HEK293 (cell line): Measurements from ENCODE around the gene SEC14L6.

ENCODE experiments used
- CTCF ChIA-PET: fragments of 350-600 bp; formaldehyde crosslinking; extraction: SDS; loops from one replicate; lab custom pipeline; 2021; ENCODE audit warnings: antibody characterized with exemption; lab: Yijun Ruan, JAX
- POLR2A ChIA-PET: fragments of 300-600 bp; formaldehyde crosslinking; extraction: SDS; loops from one replicate; lab custom pipeline; 2020; ENCODE audit warnings: antibody characterized with exemption, inconsistent platforms; lab: Yijun Ruan, JAX
- H3K27ac ChIP-seq: fragments of 200-500 bp; sonication (Bioruptor generic); 2 replicates; pipeline ENCODE4 v1.5.1; 2014; ENCODE audit warnings: low read depth, low read length, control low read depth, inconsistent platforms; ENCODE audit errors: extremely low read depth
- H3K36me3 ChIP-seq, 2 experiments: fragments of 200-500 bp in 1 of 2; sonication (Bioruptor generic) in 1 of 2; 1 replicate in 1 of 2; 2 replicates in 1 of 2; pipeline ENCODE4 v1.5.1; 2014 to 2017; ENCODE audit warnings: inconsistent platforms in 2 of 2, low read length in 2 of 2; ENCODE audit not compliant: control insufficient read depth in 2 of 2, insufficient read depth in 1 of 2
- H3K4me1 ChIP-seq: fragments of 200-500 bp; sonication (Bioruptor generic); 2 replicates; pipeline ENCODE4 v1.5.1; 2014; ENCODE audit warnings: mild to moderate bottlenecking, low read length, inconsistent platforms; ENCODE audit not compliant: control insufficient read depth, insufficient read depth
- H3K4me3 ChIP-seq: 2 replicates; pipeline ENCODE4 v1.5.1; 2011; ENCODE audit warnings: low read depth, mild to moderate bottlenecking, control low read depth, low read length, moderate library complexity
- H3K9me3 ChIP-seq: fragments of 200-500 bp; sonication (Bioruptor generic); 2 replicates; pipeline ENCODE4 v1.5.1; 2014; ENCODE audit warnings: low read depth, low read length, inconsistent platforms; ENCODE audit not compliant: control insufficient read depth, insufficient read depth
- ATF2 ChIP-seq: fragments of 450-650 bp; formaldehyde crosslinking; IDR thresholded peaks from 2 replicates; pipeline ENCODE4 v1.5.1; 2016; ENCODE audit warnings: missing biosample characterization, missing genetic modification characterization, low read depth
- BCL11A ChIP-seq: fragments of 450-650 bp; formaldehyde crosslinking; IDR thresholded peaks from 2 replicates; pipeline ENCODE4 v1.5.1; 2016; ENCODE audit warnings: low read depth, missing biosample characterization, missing genetic modification characterization
- GLI2 ChIP-seq: fragments of 450-650 bp; formaldehyde crosslinking; IDR thresholded peaks from 2 replicates; pipeline ENCODE4; 2017; ENCODE audit warnings: missing biosample characterization, missing genetic modification characterization, low read depth, borderline replicate concordance
- GLI4 ChIP-seq: fragments of 450-650 bp; formaldehyde crosslinking; IDR thresholded peaks from 2 replicates; pipeline ENCODE4 v1.5.1; 2016; ENCODE audit warnings: missing biosample characterization, missing genetic modification characterization
- PBX3 ChIP-seq: sonication (generic); formaldehyde crosslinking; IDR thresholded peaks from 2 replicates; pipeline ENCODE4 v1.8.1; 2022; ENCODE audit warnings: mild to moderate bottlenecking, moderate library complexity, missing genetic modification reagents
- PRDM2 ChIP-seq: fragments of 450-650 bp; formaldehyde crosslinking; IDR thresholded peaks from 2 replicates; pipeline ENCODE4 v1.5.1; 2016; ENCODE audit warnings: missing biosample characterization, missing genetic modification characterization, borderline replicate concordance
- YY2 ChIP-seq: fragments of 450-650 bp; formaldehyde crosslinking; IDR thresholded peaks from 2 replicates; pipeline ENCODE4 v1.5.1; 2016; ENCODE audit warnings: missing biosample characterization, missing genetic modification characterization
- ZBTB20 ChIP-seq: fragments of 450-650 bp; formaldehyde crosslinking; IDR thresholded peaks from 2 replicates; pipeline ENCODE4 v1.5.1; 2016; ENCODE audit warnings: missing biosample characterization, missing genetic modification characterization
- ZNF112 ChIP-seq: fragments of 450-650 bp; formaldehyde crosslinking; IDR thresholded peaks from 2 replicates; pipeline ENCODE4 v1.5.0; 2017; ENCODE audit warnings: missing biosample characterization, missing genetic modification characterization
- ZNF132 ChIP-seq: fragments of 450-650 bp; formaldehyde crosslinking; IDR thresholded peaks from 2 replicates; pipeline ENCODE4 v1.5.1; 2017; ENCODE audit warnings: missing biosample characterization, missing genetic modification characterization, borderline replicate concordance
- ZNF280D ChIP-seq: fragments of 450-650 bp; formaldehyde crosslinking; IDR thresholded peaks from 2 replicates; pipeline ENCODE4 v1.5.1; 2016; ENCODE audit warnings: missing biosample characterization, missing genetic modification characterization
- ZNF433 ChIP-seq: fragments of 450-650 bp; formaldehyde crosslinking; IDR thresholded peaks from 2 replicates; pipeline ENCODE4 v1.5.1; 2016; ENCODE audit warnings: missing biosample characterization, missing genetic modification characterization, low read depth
- ZNF488 ChIP-seq: fragments of 450-650 bp; formaldehyde crosslinking; IDR thresholded peaks from 2 replicates; pipeline ENCODE4 v1.5.1; 2016; ENCODE audit warnings: missing biosample characterization, missing genetic modification characterization
- ZNF501 ChIP-seq: fragments of 450-650 bp; formaldehyde crosslinking; IDR thresholded peaks from 2 replicates; pipeline ENCODE4 v1.5.1; 2016; ENCODE audit warnings: missing biosample characterization, missing genetic modification characterization
- ZNF510 ChIP-seq: fragments of 450-650 bp; formaldehyde crosslinking; IDR thresholded peaks from 2 replicates; pipeline ENCODE4 v1.5.1; 2018; ENCODE audit warnings: mild to moderate bottlenecking, missing genetic modification characterization, missing biosample characterization; ENCODE audit not compliant: insufficient replicate concordance
- ZNF549 ChIP-seq: fragments of 450-650 bp; IDR thresholded peaks from 2 replicates; pipeline ENCODE4 v1.5.1; 2018; ENCODE audit warnings: missing biosample characterization, missing genetic modification characterization, mild to moderate bottlenecking, inconsistent platforms, moderate library complexity
- ZNF692 ChIP-seq: fragments of 450-650 bp; formaldehyde crosslinking; IDR thresholded peaks from 2 replicates; pipeline ENCODE4 v1.5.1; 2016; ENCODE audit warnings: missing biosample characterization, missing genetic modification characterization
- ZNF707 ChIP-seq: fragments of 450-650 bp; formaldehyde crosslinking; IDR thresholded peaks from 2 replicates; pipeline ENCODE4 v1.5.1; 2016; ENCODE audit warnings: missing biosample characterization, missing genetic modification characterization
- ZNF830 ChIP-seq: fragments of 450-650 bp; IDR thresholded peaks from 2 replicates; pipeline ENCODE4 v1.5.0; 2018; ENCODE audit warnings: missing biosample characterization, missing genetic modification characterization, low read depth, mild to moderate bottlenecking, moderate library complexity
- ZSCAN23 ChIP-seq: fragments of 450-650 bp; formaldehyde crosslinking; IDR thresholded peaks from 2 replicates; pipeline ENCODE4 v1.5.1; 2016; ENCODE audit warnings: missing biosample characterization, missing genetic modification characterization
- TF ChIP-seq, protein P1 (sequence below): fragments of 450-650 bp; formaldehyde crosslinking; IDR thresholded peaks from 2 replicates; pipeline ENCODE4 v1.5.1; 2016; ENCODE audit warnings: missing biosample characterization, missing genetic modification characterization

SEC14L6 gene

GRCh38 chr22:30516731-30517130 is 29.8 kb downstream of the SEC14L6 start (continued):
- no peak for TF ChIP-seq BCL11A (tag by site-specific recombination)
- no peak for TF ChIP-seq PRDM2 (tag by site-specific recombination)
- no peak for TF ChIP-seq YY2 (tag by site-specific recombination)
- no peak for TF ChIP-seq ZNF692 (tag by site-specific recombination)
- TF ChIP-seq ZNF830, result no peak
- no peak for TF ChIP-seq ZNF132 (tag by site-specific recombination)
- TF ChIP-seq PBX3, result no peak
- no peak for TF ChIP-seq ZNF707 (tag by site-specific recombination)
- no peak for TF ChIP-seq ZNF501
- TF ChIP-seq, all 188 proteins: peak for 0

GRCh38 chr22:30516273-30516672 is 30.3 kb downstream of the SEC14L6 start:
- Histone ChIP-seq H3K4me3 (no peak overlapping the region), H3K4me1 (peaks cover 6% of the 10 kb centered on the region), H3K36me3 (no peaks in the 10 kb centered on the region), H3K9me3 (no peaks in the 10 kb centered on the region), H3K27ac (no peak overlapping the region)
- ChIA-PET CTCF (interaction anchor here (0.6 to 1.6 kb wide), 3 partner anchors 30 to 385 kb away, joined by 3 to 5 read pairs (median 5); no protein-coding TSS in a partner anchor), POLR2A (no interaction called here)
- no peak for TF ChIP-seq ZNF112 (tag by site-specific recombination)
- TF ChIP-seq ZNF510 (tag by site-specific recombination), result no peak
- no peak for TF ChIP-seq GLI2
- no peak for TF ChIP-seq ZNF280D
- TF ChIP-seq ZNF707 (tag by site-specific recombination), result no peak
- no peak for TF ChIP-seq ZSCAN23 (tag by site-specific recombination)
- no peak for TF ChIP-seq GLI4 (tag by site-specific recombination)
- TF ChIP-seq ZBTB20, result no peak
- TF ChIP-seq ATF2 (tag by site-specific recombination), result no peak
- no peak for TF ChIP-seq ZNF488 (tag by site-specific recombination)
- no peak for TF ChIP-seq ZNF549 (tag by site-specific recombination)
- TF ChIP-seq, protein P1, sequence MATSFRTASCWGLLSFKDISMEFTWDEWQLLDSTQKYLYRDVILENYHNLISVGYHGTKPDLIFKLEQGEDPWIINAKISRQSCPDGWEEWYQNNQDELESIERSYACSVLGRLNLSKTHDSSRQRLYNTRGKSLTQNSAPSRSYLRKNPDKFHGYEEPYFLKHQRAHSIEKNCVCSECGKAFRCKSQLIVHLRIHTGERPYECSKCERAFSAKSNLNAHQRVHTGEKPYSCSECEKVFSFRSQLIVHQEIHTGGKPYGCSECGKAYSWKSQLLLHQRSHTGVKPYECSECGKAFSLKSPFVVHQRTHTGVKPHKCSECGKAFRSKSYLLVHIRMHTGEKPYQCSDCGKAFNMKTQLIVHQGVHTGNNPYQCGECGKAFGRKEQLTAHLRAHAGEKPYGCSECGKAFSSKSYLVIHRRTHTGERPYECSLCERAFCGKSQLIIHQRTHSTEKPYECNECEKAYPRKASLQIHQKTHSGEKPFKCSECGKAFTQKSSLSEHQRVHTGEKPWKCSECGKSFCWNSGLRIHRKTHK, result no peak
- no peak for TF ChIP-seq ZNF433 (tag by site-specific recombination)
